ENCODE measurements around the gene SDR39U1.

DNA sequence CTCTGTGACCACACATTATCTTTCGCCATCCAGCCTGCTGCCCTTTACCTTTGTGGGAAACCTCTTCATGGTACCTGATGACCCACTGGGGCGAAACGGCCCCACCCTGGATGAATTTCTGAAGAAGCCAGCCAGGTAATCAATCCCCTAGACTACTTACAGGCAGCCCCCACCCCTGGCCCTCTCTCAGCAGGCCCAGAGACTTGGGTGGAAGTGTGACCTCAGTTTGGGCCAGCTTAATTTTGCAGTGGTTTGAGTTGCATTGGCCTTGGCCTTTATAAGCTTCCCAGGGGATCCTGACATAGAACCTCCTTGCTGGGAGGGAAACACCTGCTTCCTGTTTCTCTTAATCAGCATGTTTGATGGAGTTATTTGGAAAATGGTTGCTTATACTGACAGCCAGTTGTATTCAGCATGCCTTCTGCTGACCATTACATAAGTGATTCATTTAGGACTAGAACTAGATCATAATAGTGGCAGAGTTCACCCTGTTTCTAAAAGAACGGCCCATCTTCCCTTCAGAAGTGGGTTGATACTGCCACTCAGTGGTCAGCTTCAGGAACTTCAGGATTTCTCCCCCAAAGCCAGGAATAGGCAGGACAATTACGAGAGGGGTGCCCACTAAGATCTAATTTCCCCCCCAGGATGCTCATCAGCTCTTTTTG is 6.1 kb downstream of the SDR39U1 start:
- no peak for TF ChIP-seq POLR2A (IDR thresholded peaks at IDR 0.05)
- TF ChIP-seq, protein P1, sequence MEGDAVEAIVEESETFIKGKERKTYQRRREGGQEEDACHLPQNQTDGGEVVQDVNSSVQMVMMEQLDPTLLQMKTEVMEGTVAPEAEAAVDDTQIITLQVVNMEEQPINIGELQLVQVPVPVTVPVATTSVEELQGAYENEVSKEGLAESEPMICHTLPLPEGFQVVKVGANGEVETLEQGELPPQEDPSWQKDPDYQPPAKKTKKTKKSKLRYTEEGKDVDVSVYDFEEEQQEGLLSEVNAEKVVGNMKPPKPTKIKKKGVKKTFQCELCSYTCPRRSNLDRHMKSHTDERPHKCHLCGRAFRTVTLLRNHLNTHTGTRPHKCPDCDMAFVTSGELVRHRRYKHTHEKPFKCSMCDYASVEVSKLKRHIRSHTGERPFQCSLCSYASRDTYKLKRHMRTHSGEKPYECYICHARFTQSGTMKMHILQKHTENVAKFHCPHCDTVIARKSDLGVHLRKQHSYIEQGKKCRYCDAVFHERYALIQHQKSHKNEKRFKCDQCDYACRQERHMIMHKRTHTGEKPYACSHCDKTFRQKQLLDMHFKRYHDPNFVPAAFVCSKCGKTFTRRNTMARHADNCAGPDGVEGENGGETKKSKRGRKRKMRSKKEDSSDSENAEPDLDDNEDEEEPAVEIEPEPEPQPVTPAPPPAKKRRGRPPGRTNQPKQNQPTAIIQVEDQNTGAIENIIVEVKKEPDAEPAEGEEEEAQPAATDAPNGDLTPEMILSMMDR (IDR thresholded peaks at IDR 0.05), result peak; percentile 70 to 90 (median 78)

All from right lobe of liver (tissue), 4 donors.